GM21619 (cell line): Measurements from ENCODE around the gene LRP2.
"Not testable (repeated sequence)": the region's sequence is repeated elsewhere in the genome, so short reads cannot be mapped to it uniquely, and the experiment has no call there.

Source experiments
- ATAC-seq: cut with Tn5 transposase; IDR thresholded peaks from one replicate; pipeline ENCODE4 v1.9.1; 2021; ENCODE audit not compliant: unreplicated experiment

LRP2 gene

GRCh38 chr2:169362118-169362893, at the start of gene LRP2:
Gene LRP2, minus strand, starts transcription at chr2:169362534. Its CDS starts 135 bp downstream, at chr2:169362399.
- ATAC-seq, result no peak

- ATAC-seq, result no peak
Measured at GRCh38 chr2:169406891-169407290, 44.6 kb upstream of the LRP2 start.

- ATAC-seq, result not testable (repeated sequence)
Measured at GRCh38 chr2:169399491-169399890, 37.2 kb upstream of the LRP2 start.

GRCh38 chr2:169397697-169398096, 35.4 kb upstream of the LRP2 start:
- ATAC-seq, result no peak

- ATAC-seq, result no peak
Measured at GRCh38 chr2:169395821-169396374, 33.6 kb upstream of the LRP2 start.

- ATAC-seq, result no peak
Measured at GRCh38 chr2:169393068-169393590, 30.8 kb upstream of the LRP2 start.

- ATAC-seq, result no peak
Measured at GRCh38 chr2:169391236-169391635, 28.9 kb upstream of the LRP2 start.

- no peak for ATAC-seq
Measured at GRCh38 chr2:169388161-169388560, 25.8 kb upstream of the LRP2 start.

GRCh38 chr2:169386722-169387121, 24.4 kb upstream of the LRP2 start:
- ATAC-seq, result no peak

GRCh38 chr2:169384816-169385215, 22.5 kb upstream of the LRP2 start:
- ATAC-seq, result no peak

GRCh38 chr2:169372561-169372960, 10.2 kb upstream of the LRP2 start:
- ATAC-seq, result no peak

GRCh38 chr2:169366066-169366465, 3.7 kb upstream of the LRP2 start:
- ATAC-seq, result no peak

- peak; percentile 68 for ATAC-seq
Measured at GRCh38 chr2:169365029-169365480, 2.7 kb upstream of the LRP2 start.

GRCh38 chr2:169363560-169364150, 1.3 kb upstream of the LRP2 start:
- ATAC-seq, result no peak

- no peak for ATAC-seq
Measured at GRCh38 chr2:169362894-169363559, 693 bp upstream of the LRP2 start.

GRCh38 chr2:169361706-169362117, 622 bp downstream of the LRP2 start:
- ATAC-seq, result no peak

GRCh38 chr2:169360984-169361705, 1.2 kb downstream of the LRP2 start:
- no peak for ATAC-seq

- ATAC-seq, result no peak
Measured at GRCh38 chr2:169358016-169358415, 4.3 kb downstream of the LRP2 start.

- no peak for ATAC-seq
Measured at GRCh38 chr2:169354244-169354643, 8.1 kb downstream of the LRP2 start.

GRCh38 chr2:169351725-169352124, 10.6 kb downstream of the LRP2 start:
- no peak for ATAC-seq

- no peak for ATAC-seq
Measured at GRCh38 chr2:169349535-169349934, 12.8 kb downstream of the LRP2 start.
